GM12801 (cell line): ENCODE measurements around the gene ELFN1.

Source experiments
- CTCF ChIP-seq: IDR thresholded peaks from one replicate; pipeline ENCODE4 v1.5.1; 2011; ENCODE audit warnings: control low read depth; ENCODE audit not compliant: insufficient read length; ENCODE audit errors: extremely low read depth

Gene ELFN1

GRCh38 chr7:1715331-1715625, 45.2 kb downstream of the ELFN1 start:
- TF ChIP-seq CTCF, result no peak

GRCh38 chr7:1715671-1716074, 45.6 kb downstream of the ELFN1 start:
- TF ChIP-seq CTCF, result no peak

- TF ChIP-seq CTCF, result no peak
These were observed 46.4 kb downstream of the ELFN1 start for GRCh38 chr7:1716263-1717094.

GRCh38 chr7:1717095-1717483, 47.0 kb downstream of the ELFN1 start:
- TF ChIP-seq CTCF, result no peak

GRCh38 chr7:1717903-1718676, 48.0 kb downstream of the ELFN1 start:
- no peak for TF ChIP-seq CTCF

- TF ChIP-seq CTCF, result no peak
These were observed 49.8 kb downstream of the ELFN1 start for GRCh38 chr7:1719913-1720312.

- TF ChIP-seq CTCF, result no peak
These were observed 50.2 kb downstream of the ELFN1 start for GRCh38 chr7:1720326-1720725.
